B cell (primary cell): Measurements from ENCODE around the gene PCBP3. TPM values are rescaled to one million over a fixed set of nuclear protein-coding genes. Genes with fewer than 3 reads are reported as not detected.

ENCODE experiments used
- ATAC-seq: fragments of 200-7000 bp; cut with Tn5 transposase; one replicate; pipeline ENCODE4 v1.10.0; 2021; ENCODE audit warnings: low read depth, mild to moderate bottlenecking, moderate number of reproducible peaks, moderate library complexity
- CTCF ChIA-PET: fragments of 350-600 bp; sonication (Branson Sonifier 250); formaldehyde crosslinking; loops from one replicate; lab custom pipeline; 2021; ENCODE audit warnings: antibody characterized with exemption, inconsistent platforms; lab: Charles Lee
- POLR2A ChIA-PET: fragments of 350-600 bp; sonication (Branson Sonifier 250); formaldehyde crosslinking; loops from one replicate; lab custom pipeline; 2021; ENCODE audit warnings: antibody characterized with exemption; lab: Charles Lee
- DNase-seq: peaks from one replicate; pipeline ENCODE4 v3.0.0; 2013
- H2AFZ ChIP-seq: 2 replicates; pipeline ENCODE4 v1.6.1; 2012; ENCODE audit warnings: mild to moderate bottlenecking, low read depth, low read length; ENCODE audit not compliant: insufficient read depth, poor library complexity, severe bottlenecking
- H3K27ac ChIP-seq, 2 donors: 1 replicate in 1 of 2; 2 replicates in 1 of 2; pipeline ENCODE4 v1.5.1; 2012 to 2013; ENCODE audit warnings: low read length in 2 of 2, mild to moderate bottlenecking in 2 of 2, moderate library complexity in 1 of 2
- H3K27me3 ChIP-seq, 4 experiments: fragments of 200-600 bp in 1 of 4; sonication (generic) in 1 of 4; replicated peaks in 1 of 4; 1 replicate in 2 of 4; 2 replicates in 2 of 4; pipeline versions ENCODE4 v1.6.1 to v1.7.0; 2013 to 2016; ENCODE audit warnings: low read length in 3 of 4, mild to moderate bottlenecking in 2 of 4, mixed read lengths in 1 of 4, moderate library complexity in 1 of 4; ENCODE audit not compliant: insufficient read depth in 4 of 4, control insufficient read depth in 3 of 4; ENCODE audit errors: control extremely low read depth in 1 of 4
- H3K36me3 ChIP-seq, 2 experiments: replicated peaks in 1 of 2; 1 replicate in 1 of 2; 2 replicates in 1 of 2; pipeline versions ENCODE4 v1.6.1 to v1.7.1; 2013; ENCODE audit warnings: low read length in 1 of 2; ENCODE audit not compliant: insufficient read depth in 2 of 2, control insufficient read depth in 1 of 2; ENCODE audit errors: control extremely low read depth in 1 of 2, extremely low read depth in 1 of 2
- H3K4me1 ChIP-seq, 2 donors: fragments of 200-600 bp in 1 of 2; sonication (generic) in 1 of 2; 1 replicate in 1 of 2; 2 replicates in 1 of 2; pipeline versions ENCODE4 v1.5.1 to v1.6.1; 2013 to 2017; ENCODE audit warnings: low read length in 2 of 2; ENCODE audit not compliant: control insufficient read depth in 2 of 2, insufficient read depth in 2 of 2
- H3K4me2 ChIP-seq: replicated peaks from 2 replicates; pipeline ENCODE3; 2012; ENCODE audit warnings: mild to moderate bottlenecking, low read depth, low read length; ENCODE audit not compliant: poor library complexity, severe bottlenecking
- H3K4me3 ChIP-seq, 5 experiments: fragments of 200-600 bp in 1 of 5; sonication (generic) in 1 of 5; 1 replicate in 3 of 5; 2 replicates in 2 of 5; pipeline versions ENCODE4 v1.5.1 to v1.7.0; 2011 to 2016; ENCODE audit warnings: low read length in 4 of 5, mild to moderate bottlenecking in 4 of 5, low read depth in 2 of 5, control low read depth in 1 of 5, moderate library complexity in 1 of 5; ENCODE audit not compliant: insufficient read depth in 1 of 5; ENCODE audit errors: control extremely low read depth in 1 of 5, extremely low read depth in 1 of 5
- H3K79me2 ChIP-seq: fragments of 200-600 bp; sonication (generic); one replicate; pipeline ENCODE4 v1.6.0; 2016; ENCODE audit warnings: low read length; ENCODE audit not compliant: control insufficient read depth, insufficient read depth
- H3K9ac ChIP-seq: fragments of 200-600 bp; sonication (generic); 2 replicates; pipeline ENCODE4 v1.6.1; 2017; ENCODE audit warnings: mild to moderate bottlenecking, low read length, moderate library complexity
- H3K9me3 ChIP-seq, 3 donors: one replicate each; pipeline versions ENCODE4 v1.6.1 to v1.7.1; 2013; ENCODE audit warnings: low read length in 2 of 3; ENCODE audit not compliant: control insufficient read depth in 2 of 3, insufficient read depth in 1 of 3; ENCODE audit errors: control extremely low read depth in 1 of 3
- H4K20me1 ChIP-seq: 2 replicates; pipeline ENCODE4 v1.6.0; 2012; ENCODE audit warnings: mild to moderate bottlenecking, low read length; ENCODE audit not compliant: insufficient read depth, control insufficient read depth, poor library complexity, severe bottlenecking
- H3K27ac Mint-ChIP-seq: one replicate; pipeline ENCODE4 v1.8.0; 2021; ENCODE audit warnings: mixed read lengths
- H3K27me3 Mint-ChIP-seq: one replicate; pipeline ENCODE4 v1.8.0; 2021; ENCODE audit warnings: mixed read lengths
- H3K4me1 Mint-ChIP-seq: one replicate; pipeline ENCODE4 v1.8.0; 2021; ENCODE audit warnings: mixed read lengths
- H3K4me3 Mint-ChIP-seq: one replicate; pipeline ENCODE4 v1.8.0; 2021; ENCODE audit warnings: mixed read lengths
- H3K9me3 Mint-ChIP-seq: one replicate; pipeline ENCODE4 v1.8.0; 2022; ENCODE audit warnings: mixed read lengths; ENCODE audit not compliant: insufficient read depth
- EZH2 ChIP-seq: IDR thresholded peaks from 2 replicates; pipeline ENCODE4 v1.6.1; 2012; ENCODE audit warnings: borderline replicate concordance, low read depth, mild to moderate bottlenecking, moderate library complexity, low read length; ENCODE audit not compliant: insufficient read depth, poor library complexity, severe bottlenecking
- WGBS: methylation state at CpG from one replicate; pipeline ENCODE4 v1.1.5; 2013; ENCODE audit warnings: missing lambda C conversion rate; ENCODE audit not compliant: insufficient coverage; 5-methylcytosine and 5-hydroxymethylcytosine counted together
- intact Hi-C: fragments of 100-400 bp; cut with micrococcal nuclease; formaldehyde crosslinking; loops from one replicate; pipeline ENCODE4 v1.10.0; 2022
- polyA plus RNA-seq: library from polyadenylated mRNA; depleted of rRNA; stranded (reverse); fragments of >200 nt; gene quantifications from 2 replicates; pipeline ENCODE4 v1.2.3, GENCODE V29; 2012
- total RNA-seq, 2 donors: library from RNA; stranded (reverse); fragments of 120-200 nt in 1 of 2; gene quantifications; 1 replicate in 1 of 2; 2 replicates in 1 of 2; pipeline versions ENCODE4 v1.2.3 to v1.2.4, GENCODE V29; 2013 to 2022
- TF ChIP-seq, protein P1 (sequence below): fragments of 200-600 bp; IDR thresholded peaks from one replicate; pipeline ENCODE4 v1.8.0; 2022; ENCODE audit warnings: antibody characterized with exemption, mild to moderate bottlenecking

PCBP3 gene
- total and polyA plus RNA-seq, 2 donors (not counting 1 experiment from before 2014, with no cell fraction given), result 0.45 to 2.7 TPM

GRCh38 chr21:45791562-45792418 lies 148.3 kb downstream of the PCBP3 start:
- H3K4me1 ChIP-seq, result no peaks in the 10 kb centered on the region
- no peaks in the 10 kb centered on the region for H4K20me1 ChIP-seq
- Mint-ChIP-seq H3K4me1 (no peaks in the 10 kb centered on the region), H3K27ac (no peak overlapping the region), H3K9me3 (no peaks in the 10 kb centered on the region), H3K4me3 (no peak overlapping the region), H3K27me3 (peaks cover 15% of the 10 kb centered on the region)
- ChIA-PET CTCF (no interaction called here), POLR2A (no interaction called here)
- H3K4me2 ChIP-seq, result no peak overlapping the region
- H3K27ac ChIP-seq, result no peak overlapping the region
- no peaks in the 10 kb centered on the region for H3K79me2 ChIP-seq
- H3K9ac ChIP-seq, result no peak overlapping the region
- no peaks in the 10 kb centered on the region for H3K27me3 ChIP-seq
- no peak for TF ChIP-seq EZH2
- TF ChIP-seq, protein P1, sequence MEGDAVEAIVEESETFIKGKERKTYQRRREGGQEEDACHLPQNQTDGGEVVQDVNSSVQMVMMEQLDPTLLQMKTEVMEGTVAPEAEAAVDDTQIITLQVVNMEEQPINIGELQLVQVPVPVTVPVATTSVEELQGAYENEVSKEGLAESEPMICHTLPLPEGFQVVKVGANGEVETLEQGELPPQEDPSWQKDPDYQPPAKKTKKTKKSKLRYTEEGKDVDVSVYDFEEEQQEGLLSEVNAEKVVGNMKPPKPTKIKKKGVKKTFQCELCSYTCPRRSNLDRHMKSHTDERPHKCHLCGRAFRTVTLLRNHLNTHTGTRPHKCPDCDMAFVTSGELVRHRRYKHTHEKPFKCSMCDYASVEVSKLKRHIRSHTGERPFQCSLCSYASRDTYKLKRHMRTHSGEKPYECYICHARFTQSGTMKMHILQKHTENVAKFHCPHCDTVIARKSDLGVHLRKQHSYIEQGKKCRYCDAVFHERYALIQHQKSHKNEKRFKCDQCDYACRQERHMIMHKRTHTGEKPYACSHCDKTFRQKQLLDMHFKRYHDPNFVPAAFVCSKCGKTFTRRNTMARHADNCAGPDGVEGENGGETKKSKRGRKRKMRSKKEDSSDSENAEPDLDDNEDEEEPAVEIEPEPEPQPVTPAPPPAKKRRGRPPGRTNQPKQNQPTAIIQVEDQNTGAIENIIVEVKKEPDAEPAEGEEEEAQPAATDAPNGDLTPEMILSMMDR, result no peak
- intact Hi-C loops, result no loop called here
- DNase-seq (no peak), ATAC-seq (no peak)
- H3K4me3 ChIP-seq, result no peak overlapping the region
- no peaks in the 10 kb centered on the region for H3K9me3 ChIP-seq
- WGBS, result 96% methylated on average over 13 of the region's 19 CpGs
- no peaks in the 10 kb centered on the region for H3K36me3 ChIP-seq
- no peak overlapping the region for H2AFZ ChIP-seq

- Histone ChIP-seq H2AFZ (no peak overlapping the region), H3K9ac (no peak overlapping the region), H3K27ac (no peak overlapping the region), H3K4me3 (no peak overlapping the region), H3K27me3 (no peaks in the 10 kb centered on the region), H3K4me2 (no peak overlapping the region), H4K20me1 (no peaks in the 10 kb centered on the region), H3K9me3 (no peaks in the 10 kb centered on the region), H3K4me1 (no peaks in the 10 kb centered on the region), H3K79me2 (no peaks in the 10 kb centered on the region), H3K36me3 (no peaks in the 10 kb centered on the region)
- 96% methylated on average over 22 of the region's 22 CpGs for WGBS
- H3K27me3 Mint-ChIP-seq, result peaks cover 9% of the 10 kb centered on the region
- no peaks in the 10 kb centered on the region for H3K9me3 Mint-ChIP-seq
- DNase-seq (no peak), ATAC-seq (no peak)
- H3K4me1 Mint-ChIP-seq, result no peaks in the 10 kb centered on the region
- H3K4me3 Mint-ChIP-seq, result no peak overlapping the region
- POLR2A ChIA-PET, result no interaction called here
- intact Hi-C loops, result no loop called here
- H3K27ac Mint-ChIP-seq, result no peak overlapping the region
- CTCF ChIA-PET, result no interaction called here
- TF ChIP-seq, protein P1, result no peak
- TF ChIP-seq EZH2, result no peak
Observed at GRCh38 chr21:45792682-45793383, 149.3 kb downstream of the PCBP3 start.
